Measurements from ENCODE around the gene SCPEP1.
A peak's percentile ranks its signal among the peaks of the same experiment; 100 is the strongest.

The SCPEP1 gene

GRCh38 chr17:57004944-57005579 lies 27.1 kb downstream of the SCPEP1 start:
- ATAC-seq, result no peak

- no peak for ATAC-seq
These were observed 28.1 kb downstream of the SCPEP1 start for GRCh38 chr17:57006040-57006439.

GRCh38 chr17:57008958-57009357 lies 31.0 kb downstream of the SCPEP1 start:
- no peak for ATAC-seq

GRCh38 chr17:57009737-57010445 lies 32.0 kb downstream of the SCPEP1 start:
- ATAC-seq, result peak; percentile 56 to 76

- no peak for ATAC-seq
These were observed 32.6 kb downstream of the SCPEP1 start for GRCh38 chr17:57010487-57010886.

GRCh38 chr17:57011491-57012015 lies 33.6 kb downstream of the SCPEP1 start:
- ATAC-seq, result no peak

GRCh38 chr17:57016071-57016763 lies 38.3 kb downstream of the SCPEP1 start:
- ATAC-seq, result no peak

- no peak for ATAC-seq
These were observed 38.8 kb downstream of the SCPEP1 start for GRCh38 chr17:57016764-57017116.

- ATAC-seq, result no peak
These were observed 39.7 kb downstream of the SCPEP1 start for GRCh38 chr17:57017625-57018024.

- ATAC-seq, result no peak
These were observed 42.3 kb downstream of the SCPEP1 start for GRCh38 chr17:57020208-57020607.

GRCh38 chr17:57021226-57021940 lies 43.5 kb downstream of the SCPEP1 start:
- no peak for ATAC-seq

- ATAC-seq, result no peak
These were observed 47.9 kb downstream of the SCPEP1 start for GRCh38 chr17:57025876-57026275.

- ATAC-seq, result no peak
These were observed 49.9 kb downstream of the SCPEP1 start for GRCh38 chr17:57027852-57028251.

GRCh38 chr17:57032343-57032742 lies 54.4 kb downstream of the SCPEP1 start:
- ATAC-seq, result no peak

GRCh38 chr17:57033296-57033695 lies 55.4 kb downstream of the SCPEP1 start:
- ATAC-seq, result no peak

- no peak for ATAC-seq
These were observed 57.1 kb downstream of the SCPEP1 start for GRCh38 chr17:57034807-57035754.

- no peak for ATAC-seq
These were observed 58.1 kb downstream of the SCPEP1 start for GRCh38 chr17:57035971-57036481.

GRCh38 chr17:57037411-57037810 lies 59.5 kb downstream of the SCPEP1 start:
- ATAC-seq, result no peak

- ATAC-seq, result no peak
These were observed 60.6 kb downstream of the SCPEP1 start for GRCh38 chr17:57038486-57038885.

- no peak for ATAC-seq
These were observed 62.6 kb downstream of the SCPEP1 start for GRCh38 chr17:57040571-57040970.

GRCh38 chr17:57043276-57043675 lies 65.3 kb downstream of the SCPEP1 start:
- no peak for ATAC-seq
